ENCODE data around the gene DNAJA3.
A peak's percentile ranks its signal among the peaks of the same experiment; 100 is the strongest.

DNAJA3 gene

DNA sequence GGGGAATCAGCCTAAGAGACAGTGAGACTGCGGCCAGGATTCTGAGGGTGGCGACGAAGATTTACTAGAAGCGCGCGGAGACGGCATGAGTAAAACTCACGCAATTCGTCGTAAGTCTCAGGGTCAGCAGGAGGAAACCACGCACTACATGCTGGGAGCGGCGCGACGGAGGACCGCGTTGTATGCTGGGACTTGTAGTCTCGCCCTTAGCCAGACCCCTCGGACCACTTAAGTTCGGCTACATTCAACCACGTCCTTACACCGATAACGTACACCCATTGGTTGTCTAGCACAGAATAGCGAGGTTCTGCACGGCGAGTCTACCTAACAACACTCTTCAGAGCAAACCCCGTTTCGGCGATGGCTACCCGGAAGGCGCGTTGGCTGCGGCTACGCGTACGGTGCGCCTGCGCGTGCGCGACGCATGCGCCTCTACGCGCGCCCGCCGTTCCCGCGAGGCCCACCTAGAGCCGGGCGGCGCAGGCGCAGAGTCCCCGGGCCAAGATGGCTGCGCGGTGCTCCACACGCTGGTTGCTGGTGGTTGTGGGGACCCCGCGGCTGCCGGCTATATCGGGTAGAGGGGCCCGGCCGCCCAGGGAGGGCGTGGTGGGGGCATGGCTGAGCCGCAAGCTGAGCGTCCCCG, at the start of gene DNAJA3:
DNAJA3 (plus strand) TSS at position 491 of the 643 bp plus-strand sequence; CDS start at position 505, 14 bp downstream.
- H3K4me3 ChIP-seq (ENCODE audit: low read depth, low read length) = peak within 1 kb of the TSS; percentile 84
- TF ChIP-seq, protein P1, sequence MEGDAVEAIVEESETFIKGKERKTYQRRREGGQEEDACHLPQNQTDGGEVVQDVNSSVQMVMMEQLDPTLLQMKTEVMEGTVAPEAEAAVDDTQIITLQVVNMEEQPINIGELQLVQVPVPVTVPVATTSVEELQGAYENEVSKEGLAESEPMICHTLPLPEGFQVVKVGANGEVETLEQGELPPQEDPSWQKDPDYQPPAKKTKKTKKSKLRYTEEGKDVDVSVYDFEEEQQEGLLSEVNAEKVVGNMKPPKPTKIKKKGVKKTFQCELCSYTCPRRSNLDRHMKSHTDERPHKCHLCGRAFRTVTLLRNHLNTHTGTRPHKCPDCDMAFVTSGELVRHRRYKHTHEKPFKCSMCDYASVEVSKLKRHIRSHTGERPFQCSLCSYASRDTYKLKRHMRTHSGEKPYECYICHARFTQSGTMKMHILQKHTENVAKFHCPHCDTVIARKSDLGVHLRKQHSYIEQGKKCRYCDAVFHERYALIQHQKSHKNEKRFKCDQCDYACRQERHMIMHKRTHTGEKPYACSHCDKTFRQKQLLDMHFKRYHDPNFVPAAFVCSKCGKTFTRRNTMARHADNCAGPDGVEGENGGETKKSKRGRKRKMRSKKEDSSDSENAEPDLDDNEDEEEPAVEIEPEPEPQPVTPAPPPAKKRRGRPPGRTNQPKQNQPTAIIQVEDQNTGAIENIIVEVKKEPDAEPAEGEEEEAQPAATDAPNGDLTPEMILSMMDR (IDR thresholded peaks at IDR 0.05; ENCODE audit: control insufficient read depth, extremely low read depth, insufficient read depth) = no peak
- DNase-seq (ENCODE audit: low read depth) = peak; percentile 88

DNA sequence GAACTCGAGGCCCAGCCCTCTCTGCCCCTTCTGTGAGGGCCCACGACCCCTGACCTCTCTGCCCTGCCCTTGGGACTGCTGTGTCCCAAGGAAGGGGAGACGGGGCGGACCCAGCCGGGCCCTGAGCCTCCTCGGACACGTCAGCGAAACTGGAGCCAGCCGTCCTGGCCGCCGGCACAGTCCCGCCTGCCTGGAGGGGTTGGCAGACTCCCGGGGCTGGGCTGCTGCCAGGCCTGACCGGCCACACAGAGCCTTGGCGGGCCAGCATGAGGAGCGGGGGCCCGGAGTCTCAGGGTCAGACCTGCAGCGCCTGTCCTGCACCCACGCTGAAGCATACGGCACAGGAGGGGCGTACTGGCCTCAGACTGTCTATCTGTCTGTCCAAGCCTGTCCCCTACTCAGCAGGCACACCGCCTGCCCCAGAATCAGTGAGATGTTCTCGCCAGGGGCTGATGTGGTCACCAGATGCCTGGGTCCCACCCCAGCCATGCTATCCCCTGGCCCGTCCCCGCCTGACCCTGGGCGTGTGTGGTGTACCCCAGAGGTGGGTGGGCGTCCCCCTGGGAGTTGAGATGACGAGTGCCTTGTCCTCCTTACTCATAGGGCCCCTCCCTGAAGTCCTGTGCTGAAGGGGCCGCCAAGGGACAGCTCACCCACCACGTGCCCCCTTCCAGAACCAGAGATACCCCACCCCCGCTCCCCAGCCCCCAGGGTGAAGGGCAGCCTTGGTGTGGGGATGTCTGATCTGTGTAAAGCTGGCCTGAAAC, 49.4 kb upstream of the DNAJA3 start:
- DNase-seq (ENCODE audit: low read depth) = peak; percentile 43
- peak overlapping the region; percentile 25; the same call in 1 of the 2 replicates for H3K4me3 ChIP-seq (ENCODE audit: low read depth, low read length)
- TF ChIP-seq, protein P1 (IDR thresholded peaks at IDR 0.05; ENCODE audit: control insufficient read depth, extremely low read depth, insufficient read depth) = no peak

DNA sequence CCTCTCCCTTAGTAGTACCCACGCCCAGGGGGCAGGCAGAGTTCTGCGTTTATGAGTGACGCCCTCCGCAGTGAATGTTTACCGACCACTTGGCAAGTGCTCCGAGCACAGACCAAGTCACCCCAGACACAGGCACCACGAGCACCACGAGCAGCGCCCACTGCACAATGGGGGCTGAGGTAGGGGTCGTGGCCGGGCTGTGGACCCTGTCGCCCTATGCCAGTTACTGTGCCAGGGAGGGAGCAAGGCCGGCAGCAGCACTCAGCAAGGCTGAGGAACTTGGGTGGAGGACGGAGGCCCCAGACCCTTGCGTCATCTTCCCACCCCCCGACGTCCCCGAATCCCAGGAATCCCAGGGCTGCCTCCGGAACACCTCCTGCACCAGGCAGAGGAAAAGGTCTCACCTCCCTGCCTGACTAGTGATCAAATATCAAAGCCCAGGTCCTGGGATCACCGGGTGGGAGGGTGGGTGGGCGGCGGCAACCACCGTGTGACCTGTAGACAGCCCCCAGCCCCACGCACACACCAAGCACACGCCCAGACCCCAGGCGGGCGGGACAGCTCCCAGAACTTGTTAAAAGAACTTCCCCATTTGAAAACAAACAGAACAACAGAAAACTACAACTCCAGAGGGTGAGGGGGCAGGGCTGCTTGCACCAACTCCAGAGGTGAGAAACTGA, 48.6 kb upstream of the DNAJA3 start:
- TF ChIP-seq, protein P1 (IDR thresholded peaks at IDR 0.05; ENCODE audit: control insufficient read depth, extremely low read depth, insufficient read depth) = no peak
- H3K4me3 ChIP-seq (ENCODE audit: low read depth, low read length) = no peak overlapping the region
- no peak for DNase-seq (ENCODE audit: low read depth)

DNA sequence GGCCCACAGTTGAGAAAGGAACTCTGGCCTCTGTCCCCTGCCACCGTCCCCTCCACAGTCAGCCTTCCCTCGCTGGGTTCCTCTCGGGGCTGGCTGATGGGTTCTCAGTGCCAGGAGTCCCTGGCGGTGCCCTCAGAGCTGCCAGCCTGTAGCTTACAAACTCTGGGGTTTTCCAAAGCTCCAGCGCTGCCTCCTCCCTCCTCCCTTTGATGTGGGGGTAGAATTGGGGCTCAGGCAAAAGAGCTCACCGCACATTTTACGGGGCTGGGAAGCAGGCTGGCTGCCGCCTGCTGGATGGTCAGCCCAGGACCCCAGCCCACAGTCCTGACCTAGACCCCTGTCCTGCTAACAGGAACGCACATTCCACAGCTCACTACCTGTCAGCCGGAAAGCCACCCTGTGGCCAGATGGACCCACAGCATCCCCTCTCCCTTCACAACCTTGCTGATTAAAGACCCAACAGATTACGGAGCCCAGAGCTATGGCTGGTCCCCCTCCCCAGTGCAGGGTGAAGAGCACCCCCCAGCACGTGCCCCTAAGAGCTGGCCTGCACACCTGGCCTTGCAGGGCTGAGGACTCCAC, 48.0 kb upstream of the DNAJA3 start:
- H3K4me3 ChIP-seq (ENCODE audit: low read depth, low read length) = no peak overlapping the region
- TF ChIP-seq, protein P1 (IDR thresholded peaks at IDR 0.05; ENCODE audit: control insufficient read depth, extremely low read depth, insufficient read depth) = peak; percentile 19; the same call in 1 of the 2 replicates
- DNase-seq (ENCODE audit: low read depth) = no peak

DNA sequence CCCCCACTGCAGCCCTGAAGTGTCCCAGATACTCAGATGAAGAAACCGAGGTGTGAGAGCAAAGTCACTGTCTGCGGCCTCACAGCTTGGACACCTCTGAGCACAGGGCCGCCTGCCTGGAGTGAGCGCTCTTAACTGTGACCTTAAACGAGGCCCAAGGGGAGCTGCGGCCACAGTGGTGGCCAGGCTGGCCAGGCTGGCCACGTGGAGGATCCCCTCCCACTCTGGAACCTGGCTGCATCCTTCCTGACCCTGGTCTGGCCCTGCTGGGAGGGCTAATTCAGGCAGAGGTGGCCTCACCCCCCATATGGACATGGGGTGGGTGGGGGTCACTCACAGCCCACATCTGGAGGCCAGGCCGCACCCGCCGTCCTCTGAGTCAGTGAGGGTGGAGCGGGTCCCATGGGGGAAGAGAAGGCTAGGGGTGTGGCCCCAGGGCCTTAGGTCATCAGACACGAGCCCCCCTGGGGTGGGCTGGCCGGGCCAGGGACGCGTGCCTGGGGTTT, 47.5 kb upstream of the DNAJA3 start:
- TF ChIP-seq, protein P1 (IDR thresholded peaks at IDR 0.05; ENCODE audit: control insufficient read depth, extremely low read depth, insufficient read depth) = no peak
- H3K4me3 ChIP-seq (ENCODE audit: low read depth, low read length) = no peak overlapping the region
- no peak for DNase-seq (ENCODE audit: low read depth)

DNA sequence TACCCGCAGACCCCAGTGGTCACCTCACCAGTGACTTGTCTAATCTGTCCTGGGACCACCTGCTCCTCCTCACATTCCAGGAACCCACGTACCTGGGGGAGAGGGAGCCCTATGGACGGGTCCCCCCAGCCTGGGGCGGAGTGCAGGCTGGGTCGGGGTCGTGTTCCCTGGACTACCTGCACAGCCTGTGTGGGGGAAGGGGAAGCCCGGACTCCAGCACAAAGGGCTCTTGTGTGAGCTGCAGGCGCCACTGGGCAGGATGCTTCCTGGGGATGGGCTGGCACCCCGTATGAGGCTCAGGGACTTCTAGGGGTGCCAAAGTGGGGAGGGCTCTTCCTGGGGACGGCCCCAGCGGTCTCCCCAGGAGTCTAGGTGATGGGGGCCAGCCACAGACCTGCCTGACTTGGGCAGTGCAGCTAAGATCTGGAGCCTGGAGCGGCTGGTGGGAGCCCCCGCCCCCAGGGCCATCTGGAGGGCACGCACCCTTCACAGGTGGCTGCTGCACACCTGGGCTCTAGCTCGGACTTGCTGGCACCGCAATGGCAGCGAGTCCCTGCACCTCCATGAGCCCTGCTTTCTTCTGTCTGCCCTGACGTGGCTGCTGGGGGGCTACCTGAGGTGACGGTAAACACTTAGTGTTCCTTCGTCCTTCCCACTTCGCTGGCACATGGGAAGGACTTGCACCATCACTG, 46.5 kb upstream of the DNAJA3 start:
- TF ChIP-seq, protein P1 (IDR thresholded peaks at IDR 0.05; ENCODE audit: control insufficient read depth, extremely low read depth, insufficient read depth) = no peak
- H3K4me3 ChIP-seq (ENCODE audit: low read depth, low read length) = no peak overlapping the region
- DNase-seq (ENCODE audit: low read depth) = no peak

All from LNCaP clone FGC (cell line).